Right renal pelvis (tissue), 4 donors: ENCODE results near the gene CCL2. TPM values are rescaled to one million over a fixed set of nuclear protein-coding genes. Genes with fewer than 3 reads are reported as not detected.

Experiments
- DNase-seq, 4 donors: peaks; one replicate each; pipeline ENCODE4 v3.0.0-alpha.2; 2013; ENCODE audit warnings: low read depth in 4 of 4, low spot score in 3 of 4, missing footprints in 1 of 4
- polyA plus RNA-seq, 4 donors: library from polyadenylated mRNA; unstranded; fragments of 120-200 nt; gene quantifications; one replicate each; pipeline ENCODE4 v1.2.1, GENCODE V29; 2013; ENCODE audit not compliant: insufficient read length in 4 of 4

CCL2 gene
- polyA plus RNA-seq, 4 donors, result 15.0 to 24.5 (median 23.9) TPM

GRCh38 chr17:34259146-34259545 is 4.1 kb downstream of the CCL2 start:
- no peak for DNase-seq

DNA sequence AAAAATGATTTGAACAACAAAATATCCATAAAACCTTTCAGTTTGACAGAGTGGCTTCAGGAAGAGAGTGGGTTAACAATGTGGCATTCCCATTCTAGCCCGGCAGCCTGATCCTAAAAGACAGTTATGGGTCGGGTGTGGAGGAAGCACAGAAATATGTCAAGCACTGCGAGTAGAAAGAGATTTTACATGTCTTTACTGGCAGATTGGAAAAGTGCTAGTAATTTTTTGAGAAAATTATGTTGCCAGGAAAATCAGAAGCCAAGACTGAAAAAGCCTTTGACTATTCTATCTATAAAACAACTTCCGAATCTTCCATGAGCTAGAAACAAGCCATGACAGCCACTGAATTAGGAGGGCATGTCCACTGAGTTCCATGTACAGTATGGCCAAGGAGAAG is 5.8 kb downstream of the CCL2 start:
- no peak for DNase-seq

DNA sequence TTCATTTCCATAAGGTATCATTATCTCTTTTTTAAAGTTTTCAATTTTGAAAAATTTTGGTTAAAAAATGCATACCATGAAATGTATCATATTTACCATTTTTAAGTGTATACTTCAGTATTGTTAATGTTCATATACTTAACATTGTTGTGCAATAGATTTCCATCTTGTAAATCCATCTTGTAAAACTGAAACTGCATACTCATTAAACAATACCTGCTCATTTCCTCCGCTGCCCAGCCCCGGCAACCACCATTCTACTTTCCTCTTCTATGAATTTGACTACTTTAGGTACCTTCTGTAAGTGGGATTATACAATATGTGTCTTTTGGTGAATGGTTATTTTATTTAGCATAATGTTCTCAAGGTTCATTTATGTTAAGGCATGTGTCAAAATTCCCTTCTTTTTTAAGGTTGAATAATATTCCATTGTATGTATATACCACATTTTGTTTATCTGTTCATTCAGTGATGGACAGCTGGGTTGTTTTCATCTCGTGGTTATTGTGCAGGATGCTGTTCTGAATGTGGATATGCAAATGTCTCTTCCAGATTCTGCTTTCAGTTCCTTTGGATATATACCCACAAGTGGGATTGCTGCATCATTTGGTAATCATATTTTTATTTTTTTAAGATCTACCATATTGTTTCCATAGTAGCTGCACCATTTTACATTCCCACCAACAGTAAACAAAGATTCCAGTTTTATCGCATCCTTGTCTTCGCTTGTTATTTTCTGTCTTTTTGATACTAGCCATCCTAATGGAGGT is 6.7 kb downstream of the CCL2 start:
- no peak for DNase-seq

- DNase-seq, result no peak
Measured at GRCh38 chr17:34265711-34266110, 10.6 kb downstream of the CCL2 start.

DNA sequence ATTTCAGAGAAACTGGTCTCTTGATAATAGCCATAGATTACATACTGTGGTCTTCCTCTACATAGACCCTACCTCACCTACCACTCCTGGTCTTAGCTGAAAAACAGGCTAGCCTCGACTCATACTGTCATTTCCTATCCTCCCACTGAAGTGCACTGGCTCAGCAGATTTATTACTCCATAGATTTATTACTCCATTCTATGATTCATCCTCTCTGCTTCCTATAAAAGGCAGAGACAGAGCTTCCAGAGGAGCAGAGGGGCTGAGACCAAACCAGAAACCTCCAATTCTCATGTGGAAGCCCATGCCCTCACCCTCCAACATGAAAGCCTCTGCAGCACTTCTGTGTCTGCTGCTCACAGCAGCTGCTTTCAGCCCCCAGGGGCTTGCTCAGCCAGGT is 14.9 kb downstream of the CCL2 start, which contains the start of gene CCL7:
TSS of gene CCL7 (plus strand) at position 253 of the 400 bp plus-strand sequence. CDS start at position 323, 70 bp downstream.
- no peak for DNase-seq

DNA sequence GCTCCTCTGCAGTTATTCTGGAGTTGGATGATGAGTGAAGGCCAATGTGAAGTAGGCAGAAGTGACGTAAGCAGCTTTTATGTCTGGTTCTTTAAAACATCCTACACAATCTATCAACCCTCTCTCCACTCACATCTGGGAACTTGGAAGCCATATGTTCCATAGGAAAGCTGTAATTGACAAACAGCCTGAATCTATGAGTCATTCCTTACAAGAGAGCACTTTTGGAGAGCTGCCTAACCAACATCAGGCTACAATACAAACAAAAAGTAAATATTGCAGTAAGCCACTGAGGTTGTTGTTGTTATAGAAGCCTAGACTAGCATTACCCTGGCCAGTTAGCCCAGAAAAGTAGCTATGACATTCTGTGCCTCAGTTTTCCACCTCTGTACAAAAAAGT is 20.8 kb downstream of the CCL2 start:
- DNase-seq, result no peak

- DNase-seq, result no peak
Measured at GRCh38 chr17:34276826-34277225, 21.7 kb downstream of the CCL2 start.

DNA sequence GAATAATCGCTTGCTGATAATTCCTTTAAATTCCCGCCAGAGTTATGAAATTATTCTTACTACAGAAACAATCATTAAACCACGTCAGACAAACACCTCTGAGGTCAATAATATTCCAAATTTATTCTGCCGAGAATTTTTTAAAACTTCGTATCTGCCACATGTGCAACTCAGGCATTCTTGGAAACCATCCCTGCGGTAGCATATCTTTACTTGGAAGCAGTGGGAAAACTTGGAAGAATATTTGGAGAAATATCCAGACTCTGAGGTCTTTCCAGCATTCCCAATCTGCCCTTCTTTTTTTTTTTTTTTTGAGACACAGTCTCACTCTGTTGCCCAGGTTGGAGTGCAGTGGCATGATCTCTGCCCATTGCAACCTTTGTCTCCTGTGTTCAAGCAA is 28.5 kb downstream of the CCL2 start:
- DNase-seq, result no peak

GRCh38 chr17:34285286-34285792 is 30.3 kb downstream of the CCL2 start, which contains the start of gene CCL11:
Gene CCL11 (plus strand): TSS chr17:34285742. CDS start chr17:34285809, 67 bp downstream.
- peak in 2 of 4 donors; percentile 25 to 26 for DNase-seq

GRCh38 chr17:34287875-34288274 is 32.8 kb downstream of the CCL2 start:
- DNase-seq, result no peak

DNA sequence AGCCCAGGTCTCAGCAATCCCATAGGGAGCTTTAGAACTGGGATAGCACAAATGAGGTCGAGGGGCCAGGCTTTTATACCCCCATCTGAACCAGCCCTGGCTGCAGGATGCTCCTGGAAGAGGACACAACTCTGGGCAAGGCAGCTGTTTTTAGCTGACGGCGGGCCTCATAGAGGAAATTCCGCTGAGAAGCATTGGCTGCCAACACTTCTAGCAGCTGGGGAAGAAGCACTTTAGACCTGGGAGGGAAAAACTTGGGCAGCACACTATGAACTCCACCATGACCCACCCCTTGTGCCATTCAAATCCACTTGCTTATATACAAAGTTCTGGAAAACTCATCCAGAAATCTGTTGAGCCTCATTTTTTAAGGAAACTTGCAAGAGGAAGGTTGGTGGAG is 35.5 kb downstream of the CCL2 start:
- DNase-seq, result no peak

GRCh38 chr17:34291721-34292348 is 36.8 kb downstream of the CCL2 start:
- no peak for DNase-seq

DNA sequence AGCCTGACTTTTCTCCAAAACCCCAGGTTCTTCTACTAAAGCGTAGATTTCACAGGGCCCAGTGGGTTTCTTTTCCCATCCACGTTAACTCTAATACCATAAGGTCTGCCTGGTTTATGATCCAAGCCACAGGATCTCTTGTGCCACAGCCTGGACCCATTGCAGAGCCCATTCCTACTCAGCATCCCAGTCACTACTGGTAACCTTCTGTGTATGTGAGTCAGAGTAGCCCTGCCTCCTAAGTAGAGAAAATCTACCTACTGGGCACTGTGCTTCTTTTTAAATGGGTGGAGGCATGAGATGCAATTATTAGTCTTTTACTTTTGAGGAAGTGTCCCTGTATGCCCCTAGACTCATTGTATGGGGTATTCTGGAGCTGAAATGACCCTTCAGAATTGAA is 43.9 kb downstream of the CCL2 start:
- DNase-seq, result no peak

- DNase-seq, result no peak
Measured at GRCh38 chr17:34299956-34300577, 45.0 kb downstream of the CCL2 start.

DNA sequence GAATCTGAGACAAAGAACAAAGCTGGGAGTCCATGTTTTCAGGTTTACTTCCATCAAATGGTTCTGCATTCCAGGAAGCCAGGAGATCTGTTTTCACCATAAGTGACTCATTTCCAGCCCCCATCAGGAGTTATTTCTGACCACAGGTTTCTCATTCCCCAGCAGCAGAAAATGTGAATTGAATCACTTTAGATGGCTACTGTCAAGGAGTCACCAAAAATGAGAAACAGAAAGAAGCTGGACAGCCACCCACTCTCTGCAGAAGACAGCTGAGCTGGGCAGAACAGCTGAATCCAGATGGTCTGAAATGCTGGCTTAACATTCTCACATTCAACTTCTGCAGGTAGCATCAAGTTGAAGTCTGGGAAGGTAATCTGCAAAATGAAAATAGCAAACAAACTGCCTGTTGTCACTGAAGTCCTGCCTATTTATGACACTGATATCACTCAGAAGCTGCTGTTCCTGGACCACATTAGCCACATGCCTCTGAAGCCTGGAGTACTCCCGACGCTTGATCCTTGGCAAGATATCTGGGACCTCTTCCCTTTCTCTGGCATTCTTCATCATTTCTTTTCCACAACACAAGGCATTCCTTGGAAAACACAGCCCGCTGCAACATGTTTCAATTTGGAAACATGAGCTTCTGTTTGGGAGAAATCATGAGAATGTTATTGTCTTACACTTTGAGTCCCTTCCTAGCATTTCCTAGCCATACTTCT is 45.7 kb downstream of the CCL2 start:
- DNase-seq, result no peak

DNA sequence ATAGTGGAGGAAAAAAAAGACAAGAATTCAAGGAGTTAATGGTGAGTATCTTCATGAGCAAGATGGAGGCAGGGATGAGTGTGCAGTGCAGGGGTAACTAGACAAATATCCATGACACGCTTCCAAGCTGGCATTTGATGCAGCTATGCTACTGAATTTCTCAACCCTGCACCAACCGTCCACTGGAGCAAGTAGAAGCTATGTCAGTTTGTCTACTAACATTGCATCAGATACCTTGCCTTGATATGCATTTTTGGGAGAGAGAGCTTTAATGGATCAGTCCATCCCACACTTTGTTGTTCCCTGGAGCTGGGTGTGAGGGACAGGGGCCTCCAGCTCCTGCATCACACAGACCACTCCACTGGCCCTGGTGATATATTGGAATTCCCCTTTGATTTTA is 46.9 kb downstream of the CCL2 start:
- DNase-seq, result no peak

- no peak for DNase-seq
Measured at GRCh38 chr17:34302636-34303035, 47.6 kb downstream of the CCL2 start.

DNA sequence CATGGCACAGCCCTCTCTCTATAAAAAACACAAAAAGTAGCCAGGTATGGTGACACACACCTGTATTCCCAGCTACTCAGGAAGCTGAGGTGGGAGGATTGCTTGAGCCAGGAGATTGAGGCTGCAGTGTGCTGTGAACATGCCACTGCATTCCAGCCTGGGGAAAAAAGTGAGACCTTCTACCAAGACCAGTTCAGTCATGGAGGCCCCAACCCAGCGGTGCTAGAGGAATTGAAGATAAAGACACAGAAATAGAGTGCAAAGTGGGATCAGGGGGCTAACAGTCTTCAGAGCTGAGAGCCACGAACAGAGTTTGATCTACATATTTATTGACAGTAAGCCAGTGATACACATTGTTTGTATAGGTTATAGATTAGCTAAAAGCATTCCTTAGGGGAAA is 48.5 kb downstream of the CCL2 start:
- no peak for DNase-seq

DNA sequence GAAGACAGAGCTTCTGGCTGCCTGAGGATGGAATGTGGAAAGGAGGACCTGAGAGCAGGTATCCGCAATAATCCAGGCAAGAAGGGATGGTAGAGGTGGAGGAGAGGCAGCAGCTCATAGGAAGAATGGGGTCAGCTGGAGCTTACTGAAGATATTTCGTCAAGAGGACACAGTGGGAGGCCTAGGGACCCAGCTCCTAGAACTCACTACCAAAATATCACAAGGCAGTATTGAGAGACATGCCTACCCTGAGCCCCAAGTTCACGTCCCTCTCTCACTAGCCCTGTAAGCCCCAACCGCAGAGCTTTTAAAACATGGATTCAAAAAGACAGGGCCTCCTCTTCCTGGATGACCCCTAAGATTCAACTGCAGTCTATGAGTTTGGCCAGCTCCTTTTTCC is 50.0 kb downstream of the CCL2 start:
- DNase-seq, result no peak

DNA sequence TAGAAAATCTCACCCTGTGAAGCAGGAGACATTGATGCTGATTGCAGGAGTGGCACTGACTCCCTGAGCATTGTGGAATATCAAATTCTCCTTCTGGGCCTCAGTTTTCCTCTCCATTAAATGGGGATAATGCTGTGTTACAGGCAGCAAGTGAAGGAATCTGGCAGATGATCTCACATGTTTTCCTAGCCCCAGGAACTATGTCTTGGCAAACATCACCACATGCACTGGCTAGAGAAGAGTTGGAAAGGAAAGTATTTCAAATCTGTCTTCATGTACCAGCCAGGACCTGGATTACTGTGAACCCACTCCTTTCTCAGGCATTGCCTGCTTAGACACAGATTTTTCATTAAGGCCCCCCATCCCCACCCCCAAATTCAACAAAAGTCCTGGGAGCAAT is 50.5 kb downstream of the CCL2 start:
- DNase-seq, result no peak

GRCh38 chr17:34306466-34306865 is 51.4 kb downstream of the CCL2 start:
- DNase-seq, result no peak
